Testis (tissue), 3 donors: ENCODE measurements around the gene GBP1. TPM values are rescaled to one million over a fixed set of nuclear protein-coding genes. Genes with fewer than 3 reads are reported as not detected.
"Not testable (repeated sequence)": the region's sequence is repeated elsewhere in the genome, so short reads cannot be mapped to it uniquely, and the experiment has no call there.

Experiments used
- DNase-seq: peaks from one replicate; pipeline ENCODE4 v3.0.0-alpha.2; 2019
- H3K27ac ChIP-seq, 2 donors: fragments of 200-600 bp; sonication (generic); one replicate each; pipeline ENCODE4 v1.5.1; 2019
- H3K27me3 ChIP-seq: fragments of 200-600 bp; sonication (generic); one replicate; pipeline ENCODE4 v1.5.1; 2019
- H3K36me3 ChIP-seq: fragments of 200-600 bp; sonication (generic); one replicate; pipeline ENCODE4 v1.5.1; 2017; ENCODE audit warnings: low read depth; ENCODE audit errors: missing control alignments
- H3K4me1 ChIP-seq: fragments of 200-600 bp; sonication (generic); one replicate; pipeline ENCODE4 v1.5.1; 2019
- H3K4me3 ChIP-seq, 2 donors: fragments of 200-600 bp; sonication (generic); one replicate each; pipeline ENCODE4 v1.5.1; 2017 to 2019
- H3K9me3 ChIP-seq: fragments of 200-600 bp; sonication (generic); one replicate; pipeline ENCODE4 v1.5.1; 2017
- POLR2A ChIP-seq: fragments of 450-650 bp; IDR thresholded peaks from one replicate; pipeline ENCODE4 v1.6.1; 2017; ENCODE audit warnings: antibody characterized with exemption, mild to moderate bottlenecking, moderate library complexity
- WGBS, 2 donors: methylation state at CpG; one replicate each; pipeline ENCODE4 v1.1.5; 2018; 5-methylcytosine and 5-hydroxymethylcytosine counted together
- intact Hi-C: fragments of 100-400 bp; cut with DNase I; formaldehyde crosslinking; loops from one replicate; pipeline ENCODE4 v1.15.1; 2023; ENCODE audit warnings: low total_unique reads
- polyA plus RNA-seq: library from polyadenylated mRNA; stranded (reverse); fragments of 350-450 nt; fragmentation: Illumina TruSeq; extraction: RNeasy Lipid Tissue Mini Kit (QIAGEN cat#74804); gene quantifications from one replicate; pipeline ENCODE4 v1.2.3, GENCODE V29; 2014; ENCODE audit warnings: low read depth, low replicate concordance; ENCODE audit not compliant: insufficient read depth
- total RNA-seq, 2 donors: library from RNA; depleted of rRNA; stranded (reverse); fragments of >200 nt; gene quantifications; one replicate each; pipeline ENCODE4 v1.2.3, GENCODE V29; 2016
- TF ChIP-seq, protein P1 (sequence below), 3 experiments: fragments of 450-650 bp in 2 of 3; fragments of 200-600 bp in 1 of 3; sonication (generic) in 1 of 3; IDR thresholded peaks; one replicate each; pipeline ENCODE4 v1.5.1; 2016 to 2019; ENCODE audit warnings: antibody characterized with exemption in 3 of 3, mild to moderate bottlenecking in 2 of 3, moderate library complexity in 1 of 3

Gene GBP1
- total and polyA plus RNA-seq, 3 donors from 2014 or later, result 11.3 to 21.5 (median 19.1) TPM

DNA sequence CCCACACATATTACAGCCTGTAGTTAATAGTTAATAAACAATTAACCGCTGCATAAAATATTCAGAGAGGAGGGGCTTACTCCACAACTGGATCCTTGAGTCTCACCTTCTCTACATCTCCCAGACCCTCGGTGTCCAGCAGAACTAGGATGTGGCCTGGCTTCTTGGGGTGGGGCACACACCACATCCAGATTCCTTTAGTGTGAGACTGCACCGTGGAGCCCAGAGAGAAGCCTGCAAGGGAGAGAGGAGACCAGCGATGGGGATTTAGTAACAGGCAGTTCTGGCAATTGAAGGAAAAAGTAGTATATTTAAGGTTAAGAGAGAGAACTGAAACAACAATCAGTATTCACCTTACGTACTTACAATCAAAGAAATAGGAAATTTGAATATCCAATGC is 4.9 kb downstream of the GBP1 start:
- peaks cover 7% of the 10 kb centered on the region for H3K4me1 ChIP-seq
- no peak overlapping the region for H3K27ac ChIP-seq
- H3K36me3 ChIP-seq, result peaks cover 6% of the 10 kb centered on the region
- intact Hi-C loops, result no loop called here
- H3K27me3 ChIP-seq, result no peaks in the 10 kb centered on the region
- H3K4me3 ChIP-seq, result no peak overlapping the region
- 94 to 97% methylated on average over 5 of the region's 5 CpGs for WGBS, 2 donors
- DNase-seq, result no peak
- TF ChIP-seq, protein P1, sequence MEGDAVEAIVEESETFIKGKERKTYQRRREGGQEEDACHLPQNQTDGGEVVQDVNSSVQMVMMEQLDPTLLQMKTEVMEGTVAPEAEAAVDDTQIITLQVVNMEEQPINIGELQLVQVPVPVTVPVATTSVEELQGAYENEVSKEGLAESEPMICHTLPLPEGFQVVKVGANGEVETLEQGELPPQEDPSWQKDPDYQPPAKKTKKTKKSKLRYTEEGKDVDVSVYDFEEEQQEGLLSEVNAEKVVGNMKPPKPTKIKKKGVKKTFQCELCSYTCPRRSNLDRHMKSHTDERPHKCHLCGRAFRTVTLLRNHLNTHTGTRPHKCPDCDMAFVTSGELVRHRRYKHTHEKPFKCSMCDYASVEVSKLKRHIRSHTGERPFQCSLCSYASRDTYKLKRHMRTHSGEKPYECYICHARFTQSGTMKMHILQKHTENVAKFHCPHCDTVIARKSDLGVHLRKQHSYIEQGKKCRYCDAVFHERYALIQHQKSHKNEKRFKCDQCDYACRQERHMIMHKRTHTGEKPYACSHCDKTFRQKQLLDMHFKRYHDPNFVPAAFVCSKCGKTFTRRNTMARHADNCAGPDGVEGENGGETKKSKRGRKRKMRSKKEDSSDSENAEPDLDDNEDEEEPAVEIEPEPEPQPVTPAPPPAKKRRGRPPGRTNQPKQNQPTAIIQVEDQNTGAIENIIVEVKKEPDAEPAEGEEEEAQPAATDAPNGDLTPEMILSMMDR (IDR thresholded peaks at IDR 0.05), result no peak
- no peak for TF ChIP-seq POLR2A
- H3K9me3 ChIP-seq, result no peaks in the 10 kb centered on the region

DNA sequence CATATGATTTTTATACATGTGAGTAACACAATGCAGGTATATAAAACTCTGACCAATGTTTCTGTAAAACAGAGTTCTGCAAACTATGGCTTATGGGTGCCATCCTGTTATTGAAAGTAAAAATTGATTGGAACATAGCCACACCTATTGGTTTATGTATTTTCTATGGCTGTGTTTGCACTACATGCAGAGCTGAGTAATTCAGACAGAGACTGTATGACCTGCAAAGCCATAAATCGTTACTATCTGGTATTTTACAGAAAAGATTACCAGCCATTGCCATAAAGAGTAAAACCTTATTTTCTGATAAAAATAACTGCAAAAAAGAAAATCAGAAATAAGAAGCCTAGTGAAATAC is 13.1 kb downstream of the GBP1 start:
- no peaks in the 10 kb centered on the region for H3K9me3 ChIP-seq
- TF ChIP-seq, protein P1 (IDR thresholded peaks at IDR 0.05), result no peak
- no peak for TF ChIP-seq POLR2A
- intact Hi-C loops, result no loop called here
- H3K4me3 ChIP-seq, result no peak overlapping the region
- 85 to 89% methylated on average over 1 of the region's 1 CpG for WGBS, 2 donors
- no peaks in the 10 kb centered on the region for H3K36me3 ChIP-seq
- no peaks in the 10 kb centered on the region for H3K4me1 ChIP-seq
- H3K27ac ChIP-seq, result no peak overlapping the region
- no peak for DNase-seq
- no peaks in the 10 kb centered on the region for H3K27me3 ChIP-seq

DNA sequence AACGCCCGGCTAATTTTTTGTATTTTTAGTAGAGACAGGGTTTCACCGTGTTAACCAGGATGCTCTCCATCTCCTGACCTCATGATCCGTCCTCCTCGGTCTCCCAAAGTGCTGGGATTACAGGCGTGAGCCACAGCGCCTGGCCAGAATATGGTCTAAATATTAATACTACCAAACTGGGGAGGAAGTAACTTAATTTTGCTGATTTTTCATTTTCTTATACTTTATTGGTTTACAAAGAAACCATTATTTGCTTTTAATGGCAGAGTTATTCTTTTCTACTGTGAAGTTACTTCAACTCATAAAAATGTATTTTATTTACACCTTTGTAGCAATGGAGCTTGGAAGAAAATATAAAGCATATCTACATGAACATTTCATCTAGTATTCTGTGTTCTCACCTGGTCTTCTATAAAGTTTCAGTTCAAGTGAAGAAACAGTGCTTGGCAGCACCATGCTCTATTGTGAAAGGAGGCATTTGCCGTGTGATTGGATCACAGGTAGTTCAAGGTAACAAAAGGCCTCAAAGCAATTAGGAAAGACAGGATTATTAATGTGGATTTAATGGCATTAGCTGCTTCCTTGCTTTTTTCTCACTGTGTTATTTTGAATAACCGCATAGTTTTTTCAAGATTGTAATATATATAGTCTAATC is 13.6 kb downstream of the GBP1 start:
- Histone ChIP-seq H3K4me1 (no peaks in the 10 kb centered on the region), H3K27me3 (no peaks in the 10 kb centered on the region), H3K36me3 (no peaks in the 10 kb centered on the region), H3K9me3 (no peaks in the 10 kb centered on the region), H3K27ac (no peak overlapping the region), H3K4me3 (peak overlapping the region in 1 of 2 donors; percentile 15)
- no peak for DNase-seq
- 69 to 78% methylated on average over 9 of the region's 9 CpGs for WGBS, 2 donors
- intact Hi-C loops, result no loop called here
- TF ChIP-seq POLR2A, result no peak
- TF ChIP-seq, protein P1 (IDR thresholded peaks at IDR 0.05), result no peak

DNA sequence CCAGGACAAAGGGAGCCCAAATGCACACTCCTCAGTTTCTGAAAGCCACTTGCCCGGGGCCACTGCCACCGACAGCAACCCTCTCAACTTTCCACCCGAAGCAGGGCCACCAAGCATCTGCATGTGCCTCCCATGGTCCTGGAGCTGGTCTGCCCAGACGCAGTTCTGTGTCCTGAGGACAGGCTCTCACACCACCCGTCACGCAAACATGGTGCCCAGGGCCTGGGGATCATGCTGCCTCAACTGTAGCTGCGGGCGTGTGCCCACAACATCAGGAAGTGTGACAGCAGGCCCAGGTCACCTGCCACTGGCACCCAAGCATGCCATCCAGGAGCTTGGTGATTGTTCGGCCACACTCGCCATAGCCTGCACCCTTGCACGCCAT is 14.4 kb downstream of the GBP1 start:
- no peak overlapping the region for H3K27ac ChIP-seq
- no peak for DNase-seq
- H3K36me3 ChIP-seq, result no peaks in the 10 kb centered on the region
- no peaks in the 10 kb centered on the region for H3K27me3 ChIP-seq
- 45 to 68% methylated on average over 2 to 11 of the region's 11 CpGs for WGBS, 2 donors
- H3K4me3 ChIP-seq, result peak overlapping the region in 1 of 2 donors; percentile 15
- TF ChIP-seq POLR2A, result no peak
- TF ChIP-seq, protein P1 (IDR thresholded peaks at IDR 0.05), result no peak
- H3K4me1 ChIP-seq, result no peaks in the 10 kb centered on the region
- intact Hi-C loops, result no loop called here
- H3K9me3 ChIP-seq, result no peaks in the 10 kb centered on the region

DNA sequence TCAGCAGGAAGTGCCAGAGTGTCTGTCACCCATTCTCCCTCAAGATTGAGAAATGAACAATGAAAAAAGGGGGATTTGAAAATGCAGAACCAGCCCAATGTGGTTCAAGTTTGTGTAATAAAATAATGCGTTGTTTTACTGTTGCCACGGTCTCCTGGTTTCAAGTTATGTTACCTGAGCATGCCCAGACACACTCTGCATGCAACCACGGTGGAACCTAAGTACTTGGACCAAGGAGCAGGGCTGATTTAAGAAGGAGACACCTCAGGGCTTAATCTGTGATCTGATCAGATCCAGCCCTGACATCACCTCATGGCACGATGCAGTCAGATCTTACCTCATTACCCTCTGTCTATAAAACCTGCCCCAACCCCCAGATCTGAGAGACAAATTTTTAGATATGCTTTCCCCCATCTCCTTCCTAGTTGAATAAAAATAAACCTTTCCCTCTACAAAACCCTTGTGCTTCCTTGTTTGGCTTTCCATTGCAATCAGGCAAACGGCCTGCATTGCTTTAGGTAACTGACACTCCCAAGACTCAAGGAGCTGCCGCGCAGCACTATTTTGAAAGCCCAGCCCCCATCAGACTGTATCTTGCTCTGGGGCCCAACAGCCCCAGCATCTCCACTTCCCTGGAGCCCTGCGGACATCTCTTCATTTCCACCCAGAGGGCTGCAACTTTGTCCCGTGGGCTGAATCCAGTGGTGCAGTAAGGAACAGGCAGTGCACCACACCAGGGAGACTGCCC is 14.9 kb downstream of the GBP1 start:
- H3K9me3 ChIP-seq, DNase-seq, H3K4me1 ChIP-seq, H3K27me3 ChIP-seq, intact Hi-C loops, H3K27ac ChIP-seq, H3K36me3 ChIP-seq: not testable (repeated sequence)
- WGBS, 2 donors, result 65 to 67% methylated on average over 9 of the region's 9 CpGs
- H3K4me3 ChIP-seq, result peak overlapping the region in 1 of 2 donors; percentile 15

DNA sequence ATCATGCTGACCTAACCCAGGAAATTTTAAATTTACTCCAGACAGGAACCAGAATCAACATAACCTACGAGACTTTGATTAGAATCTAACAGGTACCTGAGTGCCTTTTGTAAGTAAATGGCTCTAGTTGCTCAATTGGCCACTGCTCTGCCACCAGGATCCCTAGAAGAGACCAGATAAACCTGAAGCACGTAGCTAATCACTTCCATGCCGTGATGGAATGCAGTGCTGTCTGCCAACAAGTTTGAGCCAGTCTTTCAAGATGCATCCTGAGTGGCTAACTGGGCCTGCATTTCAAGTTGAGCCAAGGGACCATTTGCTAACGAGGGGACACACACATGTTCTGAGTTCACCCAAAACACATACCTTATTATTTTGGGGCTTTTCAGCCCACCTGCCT is 15.8 kb downstream of the GBP1 start:
- H3K4me3 ChIP-seq, DNase-seq, H3K27ac ChIP-seq, intact Hi-C loops, H3K4me1 ChIP-seq, H3K9me3 ChIP-seq, H3K27me3 ChIP-seq, H3K36me3 ChIP-seq: not testable (repeated sequence)
- WGBS, 2 donors, result 67 to 87% methylated on average over 1 to 2 of the region's 4 CpGs
